BJ (cell line): ENCODE data around the gene KCNN3. TPM values are rescaled to one million over a fixed set of nuclear protein-coding genes. Genes with fewer than 3 reads are reported as not detected.

Experiments
- CTCF ChIA-PET: fragments of 350-600 bp; formaldehyde crosslinking; extraction: SDS; loops from one replicate; lab custom pipeline; 2021; ENCODE audit warnings: antibody characterized with exemption, inconsistent platforms; lab: Yijun Ruan, JAX
- POLR2A ChIA-PET: fragments of 300-600 bp; sonication (Branson Sonifier 250); formaldehyde crosslinking; extraction: SDS; loops from one replicate; lab custom pipeline; 2021; ENCODE audit warnings: antibody characterized with exemption; lab: Charles Lee
- DNase-seq: peaks from one replicate; pipeline ENCODE4 v3.0.0-alpha.2; 2011; ENCODE audit warnings: low read depth
- H3K27me3 ChIP-seq: 2 replicates; pipeline ENCODE4 v1.6.0; 2011; ENCODE audit warnings: low read length; ENCODE audit not compliant: control insufficient read depth, insufficient read depth
- H3K36me3 ChIP-seq: 2 replicates; pipeline ENCODE4 v1.5.1; 2011; ENCODE audit warnings: low read length; ENCODE audit not compliant: control insufficient read depth, insufficient read depth
- H3K4me3 ChIP-seq: 2 replicates; pipeline ENCODE4 v1.5.1; 2011; ENCODE audit warnings: low read depth, mild to moderate bottlenecking, control low read depth, low read length
- CTCF ChIP-seq: IDR thresholded peaks from 2 replicates; pipeline ENCODE4 v1.5.1; 2011; ENCODE audit warnings: low read depth, mild to moderate bottlenecking, control low read depth, inconsistent platforms, low read length, moderate library complexity; ENCODE audit not compliant: insufficient read depth
- polyA plus RNA-seq: library from polyadenylated mRNA; depleted of rRNA; stranded (reverse); fragments of >200 nt; gene quantifications from 2 replicates; pipeline ENCODE4 v1.2.3, GENCODE V29; 2011

The KCNN3 gene
- polyA plus RNA-seq, 1 experiment: not detected

GRCh38 chr1:154799188-154799587 lies 70.9 kb downstream of the KCNN3 start:
- no peaks in the 10 kb centered on the region for H3K36me3 ChIP-seq
- CTCF ChIA-PET: no interaction called here

GRCh38 chr1:154798645-154799044 lies 71.4 kb downstream of the KCNN3 start:
- Histone ChIP-seq H3K27me3 (peaks cover 15% of the 10 kb centered on the region), H3K36me3 (no peaks in the 10 kb centered on the region), H3K4me3 (no peak overlapping the region)
- DNase-seq: no peak
- ChIA-PET POLR2A (no interaction called here), CTCF (no interaction called here)
- no peak for TF ChIP-seq CTCF

More at GRCh38 chr1:154799188-154799587, 70.9 kb downstream of the KCNN3 start:
- POLR2A ChIA-PET: no interaction called here
- Histone ChIP-seq H3K4me3 (no peak overlapping the region), H3K27me3 (peaks cover 18% of the 10 kb centered on the region)
- no peak for DNase-seq
- TF ChIP-seq CTCF: no peak

- no peaks in the 10 kb centered on the region for H3K36me3 ChIP-seq
- TF ChIP-seq CTCF: no peak
- ChIA-PET POLR2A (no interaction called here), CTCF (no interaction called here)
- H3K4me3 ChIP-seq: no peak overlapping the region
- DNase-seq: no peak
- peaks cover 14% of the 10 kb centered on the region for H3K27me3 ChIP-seq
Measured at GRCh38 chr1:154797175-154797574, 72.9 kb downstream of the KCNN3 start.

- CTCF ChIA-PET: no interaction called here
- peaks cover 13% of the 10 kb centered on the region for H3K27me3 ChIP-seq
- POLR2A ChIA-PET: no interaction called here
- H3K4me3 ChIP-seq: no peak overlapping the region
- TF ChIP-seq CTCF: no peak
- DNase-seq: no peak
- no peaks in the 10 kb centered on the region for H3K36me3 ChIP-seq
Measured at GRCh38 chr1:154796303-154796892, 73.7 kb downstream of the KCNN3 start.

- no peak for DNase-seq
- peaks cover 10% of the 10 kb centered on the region for H3K27me3 ChIP-seq
- no peak overlapping the region for H3K4me3 ChIP-seq
- CTCF ChIA-PET: no interaction called here
- H3K36me3 ChIP-seq: no peaks in the 10 kb centered on the region
- TF ChIP-seq CTCF: no peak
- POLR2A ChIA-PET: no interaction called here
Measured at GRCh38 chr1:154794608-154795007, 75.5 kb downstream of the KCNN3 start.
